GM12891 (cell line): Measurements from ENCODE around the gene ZMYM5.

Experiments
- PAX5 ChIP-seq: IDR thresholded peaks from 2 replicates; pipeline ENCODE4 v1.6.1; 2011; ENCODE audit warnings: low read length, moderate library complexity, mild to moderate bottlenecking; ENCODE audit not compliant: insufficient read depth, severe bottlenecking
- POLR2A ChIP-seq: IDR thresholded peaks from 2 replicates; pipeline ENCODE4 v1.6.1; 2011; ENCODE audit warnings: low read depth, low read length, control low read depth
- POLR2AphosphoS5 ChIP-seq: IDR thresholded peaks from 2 replicates; pipeline ENCODE4 v1.6.1; 2011; ENCODE audit warnings: low read depth, low read length, control low read depth
- SPI1 ChIP-seq: IDR thresholded peaks from 2 replicates; pipeline ENCODE4 v1.6.1; 2011; ENCODE audit warnings: low read depth, low read length, control low read depth

- TF ChIP-seq POLR2AphosphoS5 (peak; percentile 54; the same call in 1 of the 2 replicates), POLR2A (peak; percentile 72), PAX5 (no peak), SPI1 (no peak)
Observed at GRCh38 chr13:19864024-19864745, 736 bp upstream of the ZMYM5 start.
